WTC11 (cell line): Measurements from ENCODE around the gene DCAF5. TPM values are rescaled to one million over a fixed set of nuclear protein-coding genes. Genes with fewer than 3 reads are reported as not detected.
A peak's percentile ranks its signal among the peaks of the same experiment; 100 is the strongest.

Source experiments
- ATAC-seq: fragments of 200-7000 bp; cut with Tn5 transposase; 2 replicates; pipeline ENCODE4 v1.10.0; 2021; ENCODE audit warnings: mild to moderate bottlenecking, moderate library complexity
- CTCF ChIA-PET: fragments of 300-600 bp; sonication (Branson Sonifier 250); formaldehyde crosslinking; loops from one replicate; lab custom pipeline; 2021; ENCODE audit warnings: antibody characterized with exemption; lab: Charles Lee
- POLR2A ChIA-PET: fragments of 350-600 bp; sonication (Branson Sonifier 250); formaldehyde crosslinking; loops from one replicate; lab custom pipeline; 2021; ENCODE audit warnings: antibody characterized with exemption; lab: Charles Lee
- DNase-seq: peaks from one replicate; pipeline ENCODE4 v3.0.0; 2021; ENCODE audit warnings: low spot score
- H3K27ac Mint-ChIP-seq: 2 replicates; pipeline ENCODE4 v1.8.0; 2021; ENCODE audit warnings: mixed read lengths
- H3K27me3 Mint-ChIP-seq: 2 replicates; pipeline ENCODE4 v1.8.0; 2021; ENCODE audit warnings: low read depth, mild to moderate bottlenecking, moderate library complexity, mixed read lengths
- H3K36me3 Mint-ChIP-seq: 2 replicates; pipeline ENCODE4 v1.8.0; 2021; ENCODE audit warnings: mixed read lengths
- H3K4me1 Mint-ChIP-seq: 2 replicates; pipeline ENCODE4 v1.8.0; 2022; ENCODE audit warnings: mixed read lengths
- H3K4me3 Mint-ChIP-seq: 2 replicates; pipeline ENCODE4 v1.8.0; 2021; ENCODE audit warnings: mild to moderate bottlenecking, moderate library complexity, mixed read lengths
- H3K9me3 Mint-ChIP-seq: 2 replicates; pipeline ENCODE4 v1.8.0; 2021; ENCODE audit warnings: mixed read lengths
- CREM ChIP-seq: sonication (generic); formaldehyde crosslinking; IDR thresholded peaks from 2 replicates; pipeline ENCODE4 v1.8.1; 2022; ENCODE audit warnings: mild to moderate bottlenecking, missing genetic modification reagents, moderate library complexity
- EMX1 ChIP-seq: fragments of 250-450 bp; sonication (Bioruptor Pico); IDR thresholded peaks from 2 replicates; pipeline ENCODE4 v1.8.0; 2021; ENCODE audit warnings: mild to moderate bottlenecking
- NFE2L1 ChIP-seq: sonication (generic); formaldehyde crosslinking; IDR thresholded peaks from 2 replicates; pipeline ENCODE4 v1.8.1; 2023; ENCODE audit warnings: missing genetic modification reagents
- NR2C2 ChIP-seq: sonication (generic); formaldehyde crosslinking; IDR thresholded peaks from 2 replicates; pipeline ENCODE4 v1.8.0; 2022; ENCODE audit warnings: mild to moderate bottlenecking, missing genetic modification reagents
- TEAD1 ChIP-seq: sonication (generic); formaldehyde crosslinking; IDR thresholded peaks from 2 replicates; pipeline ENCODE4 v1.8.0; 2022; ENCODE audit warnings: mild to moderate bottlenecking, missing genetic modification reagents
- TEAD4 ChIP-seq: sonication (generic); formaldehyde crosslinking; IDR thresholded peaks from 2 replicates; pipeline ENCODE4 v1.8.0; 2022; ENCODE audit warnings: mild to moderate bottlenecking, missing genetic modification reagents
- ZNF138 ChIP-seq: sonication (generic); formaldehyde crosslinking; conservative IDR thresholded peaks from 2 replicates; pipeline ENCODE4 v1.8.1; 2022; ENCODE audit warnings: mild to moderate bottlenecking, moderate library complexity, missing genetic modification reagents
- ZNF416 ChIP-seq: fragments of 250-450 bp; sonication (Bioruptor Pico); IDR thresholded peaks from 2 replicates; pipeline ENCODE4 v1.9.0; 2021; ENCODE audit warnings: mild to moderate bottlenecking, inconsistent platforms
- total RNA-seq: library from RNA; stranded (reverse); gene quantifications from 3 replicates; pipeline ENCODE4 v1.2.3, GENCODE V29; 2021
- TF ChIP-seq, protein P1 (sequence below): fragments of 250-450 bp; sonication (Bioruptor Pico); IDR thresholded peaks from 2 replicates; pipeline ENCODE4 v1.9.0; 2021; ENCODE audit warnings: mild to moderate bottlenecking, borderline replicate concordance
- TF ChIP-seq, protein P2 (sequence below): sonication (generic); formaldehyde crosslinking; IDR thresholded peaks from 2 replicates; pipeline ENCODE4 v1.8.1; 2023; ENCODE audit warnings: mild to moderate bottlenecking, missing genetic modification reagents, borderline replicate concordance
- TF ChIP-seq, protein P3 (sequence below): sonication (generic); formaldehyde crosslinking; IDR thresholded peaks from 2 replicates; pipeline ENCODE4 v1.8.1; 2023; ENCODE audit warnings: mild to moderate bottlenecking, missing genetic modification reagents, moderate library complexity
- TF ChIP-seq, protein P4 (sequence below): sonication (generic); formaldehyde crosslinking; IDR thresholded peaks from 2 replicates; pipeline ENCODE4 v1.8.0; 2022; ENCODE audit warnings: mild to moderate bottlenecking, missing genetic modification reagents
- TF ChIP-seq, protein P5 (sequence below): fragments of 250-450 bp; sonication (Bioruptor Pico); IDR thresholded peaks from 2 replicates; pipeline ENCODE4 v1.9.0; 2021; ENCODE audit warnings: moderate library complexity, mild to moderate bottlenecking, inconsistent platforms, borderline replicate concordance
- TF ChIP-seq, protein P6 (sequence below): fragments of 250-450 bp; sonication (Bioruptor Pico); IDR thresholded peaks from 2 replicates; pipeline ENCODE4 v1.9.0; 2021; ENCODE audit warnings: mild to moderate bottlenecking

Gene DCAF5
- total RNA-seq, 1 experiment from 2014 or later, result 30.3 TPM

DNA sequence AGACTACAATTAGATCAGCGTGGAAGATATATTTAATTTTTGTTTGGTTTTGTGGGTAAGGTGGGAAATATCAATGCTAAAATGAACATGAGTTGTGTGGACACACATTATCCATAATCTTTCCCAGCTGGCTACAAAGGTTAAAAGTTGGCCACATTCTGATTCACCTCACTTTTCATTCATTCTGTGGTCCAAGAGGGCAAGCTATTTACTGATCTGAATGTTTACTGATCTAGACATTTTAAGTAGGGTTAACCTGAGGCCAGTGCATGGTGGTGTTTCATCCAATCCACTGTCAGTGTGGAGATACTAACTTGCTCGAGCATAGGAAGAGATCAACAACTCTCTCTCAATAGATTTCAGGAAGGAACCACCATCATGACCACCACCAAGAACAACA, 71.6 kb downstream of the DCAF5 start:
- Mint-ChIP-seq H3K4me3 (no peak overlapping the region), H3K27me3 (no peaks in the 10 kb centered on the region), H3K4me1 (peaks cover 9% of the 10 kb centered on the region; the same call in 1 of the 2 replicates), H3K27ac (peak overlapping the region; percentile 7; the same call in 1 of the 2 replicates), H3K36me3 (peaks cover 10% of the 10 kb centered on the region), H3K9me3 (no peaks in the 10 kb centered on the region)
- ChIA-PET POLR2A (no interaction called here), CTCF (no interaction called here)
- ATAC-seq (no peak), DNase-seq (no peak)
- TF ChIP-seq, protein P1, sequence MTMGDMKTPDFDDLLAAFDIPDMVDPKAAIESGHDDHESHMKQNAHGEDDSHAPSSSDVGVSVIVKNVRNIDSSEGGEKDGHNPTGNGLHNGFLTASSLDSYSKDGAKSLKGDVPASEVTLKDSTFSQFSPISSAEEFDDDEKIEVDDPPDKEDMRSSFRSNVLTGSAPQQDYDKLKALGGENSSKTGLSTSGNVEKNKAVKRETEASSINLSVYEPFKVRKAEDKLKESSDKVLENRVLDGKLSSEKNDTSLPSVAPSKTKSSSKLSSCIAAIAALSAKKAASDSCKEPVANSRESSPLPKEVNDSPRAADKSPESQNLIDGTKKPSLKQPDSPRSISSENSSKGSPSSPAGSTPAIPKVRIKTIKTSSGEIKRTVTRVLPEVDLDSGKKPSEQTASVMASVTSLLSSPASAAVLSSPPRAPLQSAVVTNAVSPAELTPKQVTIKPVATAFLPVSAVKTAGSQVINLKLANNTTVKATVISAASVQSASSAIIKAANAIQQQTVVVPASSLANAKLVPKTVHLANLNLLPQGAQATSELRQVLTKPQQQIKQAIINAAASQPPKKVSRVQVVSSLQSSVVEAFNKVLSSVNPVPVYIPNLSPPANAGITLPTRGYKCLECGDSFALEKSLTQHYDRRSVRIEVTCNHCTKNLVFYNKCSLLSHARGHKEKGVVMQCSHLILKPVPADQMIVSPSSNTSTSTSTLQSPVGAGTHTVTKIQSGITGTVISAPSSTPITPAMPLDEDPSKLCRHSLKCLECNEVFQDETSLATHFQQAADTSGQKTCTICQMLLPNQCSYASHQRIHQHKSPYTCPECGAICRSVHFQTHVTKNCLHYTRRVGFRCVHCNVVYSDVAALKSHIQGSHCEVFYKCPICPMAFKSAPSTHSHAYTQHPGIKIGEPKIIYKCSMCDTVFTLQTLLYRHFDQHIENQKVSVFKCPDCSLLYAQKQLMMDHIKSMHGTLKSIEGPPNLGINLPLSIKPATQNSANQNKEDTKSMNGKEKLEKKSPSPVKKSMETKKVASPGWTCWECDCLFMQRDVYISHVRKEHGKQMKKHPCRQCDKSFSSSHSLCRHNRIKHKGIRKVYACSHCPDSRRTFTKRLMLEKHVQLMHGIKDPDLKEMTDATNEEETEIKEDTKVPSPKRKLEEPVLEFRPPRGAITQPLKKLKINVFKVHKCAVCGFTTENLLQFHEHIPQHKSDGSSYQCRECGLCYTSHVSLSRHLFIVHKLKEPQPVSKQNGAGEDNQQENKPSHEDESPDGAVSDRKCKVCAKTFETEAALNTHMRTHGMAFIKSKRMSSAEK (CRISPR knock-in tag), result no peak
- no peak for TF ChIP-seq ZNF416
- no peak for TF ChIP-seq CREM
- TF ChIP-seq NFE2L1 (CRISPR knock-in tag), result no peak
- TF ChIP-seq, protein P2, sequence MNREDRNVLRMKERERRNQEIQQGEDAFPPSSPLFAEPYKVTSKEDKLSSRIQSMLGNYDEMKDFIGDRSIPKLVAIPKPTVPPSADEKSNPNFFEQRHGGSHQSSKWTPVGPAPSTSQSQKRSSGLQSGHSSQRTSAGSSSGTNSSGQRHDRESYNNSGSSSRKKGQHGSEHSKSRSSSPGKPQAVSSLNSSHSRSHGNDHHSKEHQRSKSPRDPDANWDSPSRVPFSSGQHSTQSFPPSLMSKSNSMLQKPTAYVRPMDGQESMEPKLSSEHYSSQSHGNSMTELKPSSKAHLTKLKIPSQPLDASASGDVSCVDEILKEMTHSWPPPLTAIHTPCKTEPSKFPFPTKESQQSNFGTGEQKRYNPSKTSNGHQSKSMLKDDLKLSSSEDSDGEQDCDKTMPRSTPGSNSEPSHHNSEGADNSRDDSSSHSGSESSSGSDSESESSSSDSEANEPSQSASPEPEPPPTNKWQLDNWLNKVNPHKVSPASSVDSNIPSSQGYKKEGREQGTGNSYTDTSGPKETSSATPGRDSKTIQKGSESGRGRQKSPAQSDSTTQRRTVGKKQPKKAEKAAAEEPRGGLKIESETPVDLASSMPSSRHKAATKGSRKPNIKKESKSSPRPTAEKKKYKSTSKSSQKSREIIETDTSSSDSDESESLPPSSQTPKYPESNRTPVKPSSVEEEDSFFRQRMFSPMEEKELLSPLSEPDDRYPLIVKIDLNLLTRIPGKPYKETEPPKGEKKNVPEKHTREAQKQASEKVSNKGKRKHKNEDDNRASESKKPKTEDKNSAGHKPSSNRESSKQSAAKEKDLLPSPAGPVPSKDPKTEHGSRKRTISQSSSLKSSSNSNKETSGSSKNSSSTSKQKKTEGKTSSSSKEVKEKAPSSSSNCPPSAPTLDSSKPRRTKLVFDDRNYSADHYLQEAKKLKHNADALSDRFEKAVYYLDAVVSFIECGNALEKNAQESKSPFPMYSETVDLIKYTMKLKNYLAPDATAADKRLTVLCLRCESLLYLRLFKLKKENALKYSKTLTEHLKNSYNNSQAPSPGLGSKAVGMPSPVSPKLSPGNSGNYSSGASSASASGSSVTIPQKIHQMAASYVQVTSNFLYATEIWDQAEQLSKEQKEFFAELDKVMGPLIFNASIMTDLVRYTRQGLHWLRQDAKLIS (CRISPR knock-in tag), result no peak
- TF ChIP-seq ZNF138 (CRISPR knock-in tag), result no peak
- TF ChIP-seq TEAD4, result no peak
- TF ChIP-seq, protein P3, sequence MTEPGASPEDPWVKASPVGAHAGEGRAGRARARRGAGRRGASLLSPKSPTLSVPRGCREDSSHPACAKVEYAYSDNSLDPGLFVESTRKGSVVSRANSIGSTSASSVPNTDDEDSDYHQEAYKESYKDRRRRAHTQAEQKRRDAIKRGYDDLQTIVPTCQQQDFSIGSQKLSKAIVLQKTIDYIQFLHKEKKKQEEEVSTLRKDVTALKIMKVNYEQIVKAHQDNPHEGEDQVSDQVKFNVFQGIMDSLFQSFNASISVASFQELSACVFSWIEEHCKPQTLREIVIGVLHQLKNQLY (CRISPR knock-in tag), result no peak
- TF ChIP-seq, protein P4, sequence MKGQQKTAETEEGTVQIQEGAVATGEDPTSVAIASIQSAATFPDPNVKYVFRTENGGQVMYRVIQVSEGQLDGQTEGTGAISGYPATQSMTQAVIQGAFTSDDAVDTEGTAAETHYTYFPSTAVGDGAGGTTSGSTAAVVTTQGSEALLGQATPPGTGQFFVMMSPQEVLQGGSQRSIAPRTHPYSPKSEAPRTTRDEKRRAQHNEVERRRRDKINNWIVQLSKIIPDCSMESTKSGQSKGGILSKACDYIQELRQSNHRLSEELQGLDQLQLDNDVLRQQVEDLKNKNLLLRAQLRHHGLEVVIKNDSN (CRISPR knock-in tag), result no peak
- no peak for TF ChIP-seq EMX1 (CRISPR knock-in tag)
- TF ChIP-seq, protein P5, sequence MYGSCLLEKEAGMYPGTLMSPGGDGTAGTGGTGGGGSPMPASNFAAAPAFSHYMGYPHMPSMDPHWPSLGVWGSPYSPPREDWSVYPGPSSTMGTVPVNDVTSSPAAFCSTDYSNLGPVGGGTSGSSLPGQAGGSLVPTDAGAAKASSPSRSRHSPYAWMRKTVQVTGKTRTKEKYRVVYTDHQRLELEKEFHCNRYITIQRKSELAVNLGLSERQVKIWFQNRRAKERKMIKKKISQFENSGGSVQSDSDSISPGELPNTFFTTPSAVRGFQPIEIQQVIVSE, result no peak
- TF ChIP-seq TEAD1 (CRISPR knock-in tag), result no peak
- TF ChIP-seq, protein P6, sequence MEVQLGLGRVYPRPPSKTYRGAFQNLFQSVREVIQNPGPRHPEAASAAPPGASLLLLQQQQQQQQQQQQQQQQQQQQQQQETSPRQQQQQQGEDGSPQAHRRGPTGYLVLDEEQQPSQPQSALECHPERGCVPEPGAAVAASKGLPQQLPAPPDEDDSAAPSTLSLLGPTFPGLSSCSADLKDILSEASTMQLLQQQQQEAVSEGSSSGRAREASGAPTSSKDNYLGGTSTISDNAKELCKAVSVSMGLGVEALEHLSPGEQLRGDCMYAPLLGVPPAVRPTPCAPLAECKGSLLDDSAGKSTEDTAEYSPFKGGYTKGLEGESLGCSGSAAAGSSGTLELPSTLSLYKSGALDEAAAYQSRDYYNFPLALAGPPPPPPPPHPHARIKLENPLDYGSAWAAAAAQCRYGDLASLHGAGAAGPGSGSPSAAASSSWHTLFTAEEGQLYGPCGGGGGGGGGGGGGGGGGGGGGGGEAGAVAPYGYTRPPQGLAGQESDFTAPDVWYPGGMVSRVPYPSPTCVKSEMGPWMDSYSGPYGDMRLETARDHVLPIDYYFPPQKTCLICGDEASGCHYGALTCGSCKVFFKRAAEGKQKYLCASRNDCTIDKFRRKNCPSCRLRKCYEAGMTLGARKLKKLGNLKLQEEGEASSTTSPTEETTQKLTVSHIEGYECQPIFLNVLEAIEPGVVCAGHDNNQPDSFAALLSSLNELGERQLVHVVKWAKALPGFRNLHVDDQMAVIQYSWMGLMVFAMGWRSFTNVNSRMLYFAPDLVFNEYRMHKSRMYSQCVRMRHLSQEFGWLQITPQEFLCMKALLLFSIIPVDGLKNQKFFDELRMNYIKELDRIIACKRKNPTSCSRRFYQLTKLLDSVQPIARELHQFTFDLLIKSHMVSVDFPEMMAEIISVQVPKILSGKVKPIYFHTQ, result no peak
- no peak for TF ChIP-seq NR2C2 (CRISPR knock-in tag)
